Natural killer cell (primary cell): ENCODE measurements around the gene LSM12. TPM values are rescaled to one million over a fixed set of nuclear protein-coding genes. Genes with fewer than 3 reads are reported as not detected.

Experiments used
- ATAC-seq, 3 donors: fragments of 150-1000 bp in 2 of 3; fragments of 200-7000 bp in 1 of 3; cut with Tn5 transposase; 1 replicate in 1 of 3; 2 replicates in 2 of 3; pipeline ENCODE4 v1.10.0; 2021; ENCODE audit warnings: mild to moderate bottlenecking in 2 of 3, moderate library complexity in 2 of 3
- DNase-seq, 2 donors: peaks; one replicate each; pipeline versions ENCODE4 v3.0.0 to v3.0.0-alpha.2; 2013 to 2021; ENCODE audit warnings: mixed read lengths in 1 of 2
- H3K27ac ChIP-seq: one replicate; pipeline ENCODE4 v1.5.1; 2013; ENCODE audit warnings: mild to moderate bottlenecking, low read length
- H3K27me3 ChIP-seq: one replicate; pipeline ENCODE4 v1.6.1; 2013; ENCODE audit warnings: low read length; ENCODE audit not compliant: control insufficient read depth, insufficient read depth
- H3K36me3 ChIP-seq: one replicate; pipeline ENCODE4 v1.6.1; 2013; ENCODE audit warnings: low read length; ENCODE audit not compliant: control insufficient read depth, insufficient read depth
- H3K4me1 ChIP-seq: one replicate; pipeline ENCODE4 v1.6.1; 2013; ENCODE audit warnings: low read length; ENCODE audit not compliant: control insufficient read depth, insufficient read depth
- H3K4me3 ChIP-seq: one replicate; pipeline ENCODE4 v1.5.1; 2013; ENCODE audit warnings: low read length
- H3K9me3 ChIP-seq: one replicate; pipeline ENCODE4 v1.6.1; 2013; ENCODE audit warnings: low read length; ENCODE audit not compliant: control insufficient read depth, insufficient read depth
- H3K27ac Mint-ChIP-seq, 2 donors: one replicate each; pipeline ENCODE4 v1.8.0; 2022; ENCODE audit warnings: mild to moderate bottlenecking in 2 of 2, mixed read lengths in 2 of 2, moderate library complexity in 1 of 2
- H3K27me3 Mint-ChIP-seq, 2 donors: one replicate each; pipeline ENCODE4 v1.8.0; 2022; ENCODE audit warnings: low read depth in 2 of 2, mixed read lengths in 2 of 2
- H3K36me3 Mint-ChIP-seq: one replicate; pipeline ENCODE4 v1.8.0; 2022; ENCODE audit warnings: mixed read lengths
- H3K4me1 Mint-ChIP-seq, 2 donors: one replicate each; pipeline ENCODE4 v1.8.0; 2022; ENCODE audit warnings: mixed read lengths in 2 of 2
- H3K4me3 Mint-ChIP-seq: one replicate; pipeline ENCODE4 v1.8.0; 2022; ENCODE audit warnings: mild to moderate bottlenecking, moderate library complexity, mixed read lengths
- H3K9me3 Mint-ChIP-seq, 2 donors: one replicate each; pipeline ENCODE4 v1.8.0; 2022; ENCODE audit warnings: mixed read lengths in 2 of 2
- CTCF ChIP-seq: fragments of 200-600 bp; IDR thresholded peaks from one replicate; pipeline ENCODE4 v1.8.0; 2022; ENCODE audit warnings: antibody characterized with exemption
- WGBS: methylation state at CpG from one replicate; pipeline ENCODE4 v1.1.7; 2013; ENCODE audit warnings: missing lambda C conversion rate; ENCODE audit not compliant: insufficient coverage; 5-methylcytosine and 5-hydroxymethylcytosine counted together
- intact Hi-C: fragments of 100-400 bp; cut with micrococcal nuclease; formaldehyde crosslinking; loops from one replicate; pipeline ENCODE4 v1.14.2; 2022
- total RNA-seq, 4 donors: library from RNA; stranded (reverse); fragments of 120-200 nt in 1 of 4; gene quantifications; one replicate each; pipeline versions ENCODE4 v1.2.3 to v1.2.4, GENCODE V29; 2013 to 2022

LSM12 gene
- total RNA-seq, 3 donors from 2014 or later (not counting 1 experiment from before 2014, with no cell fraction given), result 46.9 to 54.0 (median 51.8) TPM

- Mint-ChIP-seq H3K4me1 (no peaks in the 10 kb centered on the region), H3K4me3 (no peak overlapping the region), H3K27me3 (peaks cover 15 to 31% of the 10 kb centered on the region in 2 donors), H3K9me3 (no peaks in the 10 kb centered on the region), H3K36me3 (no peaks in the 10 kb centered on the region), H3K27ac (no peak overlapping the region)
- Histone ChIP-seq H3K4me3 (no peak overlapping the region), H3K4me1 (peaks cover 7% of the 10 kb centered on the region), H3K27ac (no peak overlapping the region), H3K9me3 (no peaks in the 10 kb centered on the region), H3K27me3 (peaks cover 18% of the 10 kb centered on the region), H3K36me3 (no peaks in the 10 kb centered on the region)
- no peak for ATAC-seq
- no peak for DNase-seq
- 91% methylated on average over 13 of the region's 14 CpGs for WGBS
- intact Hi-C loops, result no loop called here
- TF ChIP-seq CTCF, result no peak
Observed at GRCh38 chr17:43992641-43993040, 73.8 kb downstream of the LSM12 start.

- Histone ChIP-seq H3K9me3 (no peaks in the 10 kb centered on the region), H3K36me3 (no peaks in the 10 kb centered on the region), H3K27ac (no peak overlapping the region), H3K4me1 (peaks cover 4% of the 10 kb centered on the region), H3K27me3 (peaks cover 11% of the 10 kb centered on the region), H3K4me3 (no peak overlapping the region)
- Mint-ChIP-seq H3K27me3 (peaks cover 33 to 38% of the 10 kb centered on the region in 2 donors), H3K27ac (no peak overlapping the region), H3K4me1 (no peaks in the 10 kb centered on the region), H3K9me3 (no peaks in the 10 kb centered on the region), H3K4me3 (no peak overlapping the region), H3K36me3 (no peaks in the 10 kb centered on the region)
- DNase-seq, result no peak
- no peak for TF ChIP-seq CTCF
- 92% methylated on average over 9 of the region's 9 CpGs for WGBS
- intact Hi-C loops, result no loop called here
- ATAC-seq, result no peak
Observed at GRCh38 chr17:43988301-43988700, 78.2 kb downstream of the LSM12 start.

- 69% methylated on average over 12 of the region's 12 CpGs for WGBS
Observed at GRCh38 chr17:43987131-43988021, 79.1 kb downstream of the LSM12 start.

More at GRCh38 chr17:43987131-43988021, 79.1 kb downstream of the LSM12 start:
- Histone ChIP-seq H3K4me3 (no peak overlapping the region), H3K4me1 (peaks cover 4% of the 10 kb centered on the region), H3K27ac (no peak overlapping the region), H3K27me3 (peaks cover 17% of the 10 kb centered on the region), H3K36me3 (no peaks in the 10 kb centered on the region), H3K9me3 (no peaks in the 10 kb centered on the region)
- no peaks in the 10 kb centered on the region for H3K36me3 Mint-ChIP-seq
- TF ChIP-seq CTCF, result no peak
- intact Hi-C loops, result no loop called here
- no peaks in the 10 kb centered on the region for H3K9me3 Mint-ChIP-seq
- H3K4me1 Mint-ChIP-seq, result no peaks in the 10 kb centered on the region
- no peak for ATAC-seq
- H3K27ac Mint-ChIP-seq, result no peak overlapping the region
- no peak for DNase-seq
- no peak overlapping the region for H3K4me3 Mint-ChIP-seq
- H3K27me3 Mint-ChIP-seq, result peaks cover 36 to 45% of the 10 kb centered on the region in 2 donors
